Esophagus squamous epithelium (tissue), 5 donors: Measurements from ENCODE around the gene UNC93A. TPM values are rescaled to one million over a fixed set of nuclear protein-coding genes. Genes with fewer than 3 reads are reported as not detected.
"Not testable (repeated sequence)": the region's sequence is repeated elsewhere in the genome, so short reads cannot be mapped to it uniquely, and the experiment has no call there.

Source experiments
- DNase-seq: peaks from one replicate; lab custom pipeline; 2025; lab: John Stamatoyannopoulos, UW
- H3K27ac ChIP-seq, 4 donors: fragments of 200-600 bp; sonication (generic); one replicate each; pipeline ENCODE4 v1.5.1; 2016 to 2019; ENCODE audit warnings: mild to moderate bottlenecking in 1 of 4
- H3K27me3 ChIP-seq, 4 donors: fragments of 200-600 bp; sonication (generic); 1 replicate in 3 of 4; 2 replicates in 1 of 4; pipeline versions ENCODE4 v1.5.1 to v1.6.0; 2017 to 2021; ENCODE audit warnings: antibody characterized with exemption in 1 of 4
- H3K36me3 ChIP-seq, 3 donors: fragments of 200-600 bp; sonication (generic); one replicate each; pipeline ENCODE4 v1.5.1; 2016 to 2019
- H3K4me1 ChIP-seq, 3 donors: fragments of 200-600 bp; sonication (generic); one replicate each; pipeline ENCODE4 v1.5.1; 2017 to 2019
- H3K4me3 ChIP-seq, 4 donors: fragments of 200-600 bp; sonication (generic); 1 replicate in 3 of 4; 2 replicates in 1 of 4; pipeline ENCODE4 v1.5.1; 2016 to 2019; ENCODE audit warnings: mild to moderate bottlenecking in 2 of 4, moderate library complexity in 1 of 4
- H3K9me3 ChIP-seq, 3 donors: fragments of 200-600 bp; sonication (generic); one replicate each; pipeline ENCODE4 v1.5.1; 2016 to 2019
- CTCF ChIP-seq, 6 experiments: fragments of 450-650 bp in 4 of 6; fragments of 200-600 bp in 2 of 6; sonication (generic) in 2 of 6; IDR thresholded peaks; one replicate each; pipeline ENCODE4 v1.5.1; 2016 to 2019; ENCODE audit warnings: antibody characterized with exemption in 6 of 6, mild to moderate bottlenecking in 4 of 6, moderate library complexity in 4 of 6
- POLR2A ChIP-seq, 4 donors: fragments of 450-650 bp; IDR thresholded peaks; one replicate each; pipeline ENCODE4 v1.6.1; 2017; ENCODE audit warnings: antibody characterized with exemption in 4 of 4, mild to moderate bottlenecking in 4 of 4, moderate library complexity in 3 of 4
- WGBS, 2 donors: methylation state at CpG; one replicate each; pipeline ENCODE4 v1.1.5; 2018; 5-methylcytosine and 5-hydroxymethylcytosine counted together
- intact Hi-C: fragments of 100-400 bp; cut with DNase I; formaldehyde crosslinking; loops from one replicate; pipeline ENCODE4 v1.15.0; 2022
- total RNA-seq, 4 donors: library from RNA; depleted of rRNA; stranded (reverse); fragments of >200 nt; gene quantifications; one replicate each; pipeline ENCODE4 v1.1.0, GENCODE V29; 2016
- donor health status: DM: yes; HTN: yes; CAD: no.

Gene UNC93A
- total RNA-seq, 4 donors from 2014 or later: 0.76 to 5.2 (median 0.93) TPM

- DNase-seq: no peak
- H3K4me3 ChIP-seq: no peak overlapping the region
- 72 to 87% methylated on average over 13 to 16 of the region's 20 CpGs for WGBS, 2 donors
- H3K9me3 ChIP-seq: no peaks in the 10 kb centered on the region
- H3K27ac ChIP-seq: no peak overlapping the region
- intact Hi-C loops: no loop called here
- no peaks in the 10 kb centered on the region for H3K36me3 ChIP-seq
- H3K4me1 ChIP-seq: no peaks in the 10 kb centered on the region
- TF ChIP-seq CTCF (IDR thresholded peaks at IDR 0.05) (no peak), POLR2A (IDR thresholded peaks at IDR 0.05) (no peak)
- no peaks in the 10 kb centered on the region for H3K27me3 ChIP-seq
These were observed 16.3 kb downstream of the UNC93A start for GRCh38 chr6:167307342-167307955.

- WGBS, 2 donors: 83% methylated on average over 4 of the region's 5 CpGs; no CpG with 5 or more reads in 1 of the 2 donors
- Histone ChIP-seq H3K27ac (no peak overlapping the region), H3K4me3 (no peak overlapping the region), H3K4me1 (no peaks in the 10 kb centered on the region), H3K36me3 (no peaks in the 10 kb centered on the region), H3K27me3 (no peaks in the 10 kb centered on the region), H3K9me3 (no peaks in the 10 kb centered on the region)
- no peak for TF ChIP-seq CTCF (IDR thresholded peaks at IDR 0.05)
- no peak for TF ChIP-seq POLR2A (IDR thresholded peaks at IDR 0.05)
- intact Hi-C loops: no loop called here
- no peak for DNase-seq
These were observed 17.1 kb downstream of the UNC93A start for GRCh38 chr6:167308207-167308606.

- H3K4me3 ChIP-seq, intact Hi-C loops, DNase-seq, H3K36me3 ChIP-seq, H3K9me3 ChIP-seq, H3K27me3 ChIP-seq, H3K4me1 ChIP-seq, H3K27ac ChIP-seq: not testable (repeated sequence)
- 60 to 72% methylated on average over 13 to 14 of the region's 17 CpGs for WGBS, 2 donors
These were observed 18.5 kb downstream of the UNC93A start for GRCh38 chr6:167309355-167310192.

- Histone ChIP-seq H3K4me1 (no peaks in the 10 kb centered on the region), H3K36me3 (no peaks in the 10 kb centered on the region), H3K27me3 (no peaks in the 10 kb centered on the region), H3K27ac (no peak overlapping the region), H3K4me3 (no peak overlapping the region), H3K9me3 (no peaks in the 10 kb centered on the region)
- WGBS, 2 donors: 60 to 73% methylated on average over 2 of the region's 2 CpGs
- no peak for DNase-seq
- TF ChIP-seq CTCF (IDR thresholded peaks at IDR 0.05): no peak
- TF ChIP-seq POLR2A (IDR thresholded peaks at IDR 0.05): no peak
- intact Hi-C loops: no loop called here
These were observed 20.2 kb downstream of the UNC93A start for GRCh38 chr6:167311286-167311685.

GRCh38 chr6:167311691-167312090 is 20.6 kb downstream of the UNC93A start:
- H3K4me1 ChIP-seq, DNase-seq, H3K4me3 ChIP-seq, H3K36me3 ChIP-seq, H3K27me3 ChIP-seq, H3K9me3 ChIP-seq, intact Hi-C loops, H3K27ac ChIP-seq: not testable (repeated sequence)
- 56 to 83% methylated on average over 4 to 5 of the region's 6 CpGs for WGBS, 2 donors

GRCh38 chr6:167314180-167314821 is 23.2 kb downstream of the UNC93A start:
- 68 to 70% methylated on average over 9 to 11 of the region's 11 CpGs for WGBS, 2 donors
- H3K27me3 ChIP-seq: no peaks in the 10 kb centered on the region
- H3K36me3 ChIP-seq: no peaks in the 10 kb centered on the region
- intact Hi-C loops: no loop called here
- H3K4me1 ChIP-seq: no peaks in the 10 kb centered on the region
- H3K9me3 ChIP-seq: no peaks in the 10 kb centered on the region
- H3K4me3 ChIP-seq: no peak overlapping the region
- DNase-seq: no peak
- TF ChIP-seq CTCF (IDR thresholded peaks at IDR 0.05) (no peak), POLR2A (IDR thresholded peaks at IDR 0.05) (no peak)
- no peak overlapping the region for H3K27ac ChIP-seq
